ENCODE data around the gene SMIM12.
A peak's percentile ranks its signal among the peaks of the same experiment; 100 is the strongest.
"Not testable (repeated sequence)": the region's sequence is repeated elsewhere in the genome, so short reads cannot be mapped to it uniquely, and the experiment has no call there.

Gene SMIM12

GRCh38 chr1:34843392-34844251, 15.9 kb downstream of the SMIM12 start:
- no peak for DNase-seq (ENCODE audit: low read depth)

GRCh38 chr1:34842952-34843371, 16.6 kb downstream of the SMIM12 start:
- DNase-seq (ENCODE audit: low read depth) = no peak

GRCh38 chr1:34842073-34842472, 17.5 kb downstream of the SMIM12 start:
- no peak for DNase-seq (ENCODE audit: low read depth)

GRCh38 chr1:34840426-34840825, 19.1 kb downstream of the SMIM12 start:
- DNase-seq (ENCODE audit: low read depth) = no peak

DNA sequence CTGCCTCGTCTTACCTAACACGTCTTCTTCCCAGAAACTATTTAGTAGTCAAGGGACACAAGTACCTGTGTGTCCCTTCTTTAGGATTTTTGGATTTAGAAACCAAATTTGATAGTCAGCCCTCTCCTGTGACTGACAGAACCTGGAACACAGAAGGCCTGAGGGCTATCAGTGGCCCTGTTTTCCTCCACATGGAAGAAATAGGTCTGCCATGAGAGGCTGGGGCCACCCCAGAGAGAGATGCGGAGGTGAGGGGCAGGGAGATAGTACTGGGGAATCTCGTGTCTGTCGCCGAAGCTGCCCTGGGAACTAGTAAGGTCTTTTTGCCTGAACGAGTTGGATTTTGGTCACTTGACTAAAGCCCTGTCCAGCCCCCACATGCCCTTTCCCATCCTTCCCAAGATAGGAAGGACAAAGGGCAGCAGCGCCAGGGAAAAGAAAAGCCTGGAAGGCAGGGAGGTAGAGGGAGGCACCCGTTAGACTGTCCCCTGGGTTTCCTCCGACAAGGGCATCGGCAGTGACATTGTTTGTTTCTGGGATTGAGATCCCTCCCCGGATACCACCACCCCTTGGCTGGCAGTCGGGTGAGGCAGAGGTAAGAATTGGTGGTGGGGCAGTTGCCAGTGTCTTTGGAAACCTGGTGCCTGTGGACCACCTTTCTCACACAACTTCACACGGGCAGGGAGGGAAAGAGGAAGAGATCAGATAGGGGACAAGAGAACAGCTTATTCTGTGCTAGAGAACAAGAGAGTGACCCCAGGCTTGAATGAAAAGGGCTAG, 19.8 kb downstream of the SMIM12 start:
- DNase-seq (ENCODE audit: low read depth) = no peak

DNA sequence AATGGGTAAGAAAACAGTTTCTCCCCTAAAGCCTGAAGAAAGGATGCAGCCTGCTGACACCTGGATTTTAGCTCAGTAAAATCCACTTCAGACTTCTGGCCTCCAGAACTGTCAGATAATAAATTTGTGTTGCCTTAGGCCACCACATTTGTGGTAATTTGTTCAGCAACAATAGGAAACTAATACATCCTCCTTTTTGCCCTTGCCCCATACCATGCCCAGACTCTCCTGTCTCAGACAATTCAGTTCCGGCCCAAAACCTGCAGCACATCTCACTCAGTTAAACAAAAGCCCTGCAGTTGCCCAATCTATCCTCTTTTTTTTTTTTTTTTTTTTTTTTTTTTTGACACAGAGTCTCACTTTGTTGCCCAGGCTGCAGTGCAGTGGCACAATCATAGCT, 25.8 kb downstream of the SMIM12 start:
- no peak for DNase-seq (ENCODE audit: low read depth)

GRCh38 chr1:34831721-34832246, 27.8 kb downstream of the SMIM12 start:
- DNase-seq (ENCODE audit: low read depth) = no peak

- peak; percentile 7 for DNase-seq (ENCODE audit: low read depth)
Observed at GRCh38 chr1:34829250-34829649, 30.3 kb downstream of the SMIM12 start.

- no peak for DNase-seq (ENCODE audit: low read depth)
Observed at GRCh38 chr1:34828611-34829010, 30.9 kb downstream of the SMIM12 start.

DNA sequence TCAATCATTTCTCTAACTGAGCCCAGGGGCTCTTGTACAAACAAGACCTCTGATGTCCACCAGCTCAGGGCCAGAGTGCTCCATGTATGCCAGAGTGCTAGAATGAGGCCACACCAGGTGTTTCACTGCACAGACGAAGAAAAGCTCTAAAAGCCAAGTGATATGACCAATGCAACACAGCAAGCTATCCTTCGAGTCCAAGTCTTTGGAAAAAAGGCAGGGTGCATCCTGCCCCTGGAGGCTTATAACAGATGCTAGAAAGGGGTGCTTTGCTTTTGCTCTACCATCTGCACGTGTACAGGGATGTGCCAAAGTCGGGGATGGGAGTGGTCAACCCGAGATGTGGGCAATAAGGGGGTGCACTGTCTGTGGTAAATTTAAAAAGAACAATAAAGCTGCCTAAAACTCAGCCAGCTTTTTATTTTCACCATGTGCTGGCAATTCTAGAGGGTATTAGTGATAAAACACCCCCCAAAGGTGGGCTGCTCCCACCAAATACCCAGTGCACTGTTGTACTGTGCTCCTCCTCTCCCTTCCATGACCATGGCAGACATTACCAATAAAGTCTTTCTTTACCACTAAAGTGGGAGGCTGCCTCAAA, 32.1 kb downstream of the SMIM12 start:
- no peak for DNase-seq (ENCODE audit: low read depth)

- DNase-seq (ENCODE audit: low read depth) = no peak
Observed at GRCh38 chr1:34825455-34826091, 34.0 kb downstream of the SMIM12 start.

- DNase-seq (ENCODE audit: low read depth) = no peak
Observed at GRCh38 chr1:34824817-34825454, 34.6 kb downstream of the SMIM12 start.

- no peak for DNase-seq (ENCODE audit: low read depth)
Observed at GRCh38 chr1:34822202-34822601, 37.3 kb downstream of the SMIM12 start.

DNA sequence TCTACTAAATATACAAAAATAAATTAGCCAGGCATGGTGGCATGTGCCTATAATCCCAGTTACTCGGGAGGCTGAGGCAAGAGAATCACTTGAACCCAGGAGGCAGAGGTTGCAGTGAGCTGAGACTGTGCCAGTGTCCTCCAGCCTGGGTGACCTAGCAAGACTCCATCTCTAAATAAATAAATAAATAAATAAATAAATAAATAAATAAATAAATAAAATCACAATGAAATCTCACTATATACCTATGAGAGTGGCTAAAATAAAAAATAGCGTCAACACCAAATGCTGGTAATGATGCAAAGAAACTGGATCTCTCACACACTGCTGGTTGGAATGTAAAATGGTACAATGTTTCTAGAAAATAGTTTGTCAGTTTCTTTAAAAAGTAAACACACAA, 40.7 kb downstream of the SMIM12 start:
- not testable (repeated sequence) for DNase-seq (ENCODE audit: low read depth)

DNA sequence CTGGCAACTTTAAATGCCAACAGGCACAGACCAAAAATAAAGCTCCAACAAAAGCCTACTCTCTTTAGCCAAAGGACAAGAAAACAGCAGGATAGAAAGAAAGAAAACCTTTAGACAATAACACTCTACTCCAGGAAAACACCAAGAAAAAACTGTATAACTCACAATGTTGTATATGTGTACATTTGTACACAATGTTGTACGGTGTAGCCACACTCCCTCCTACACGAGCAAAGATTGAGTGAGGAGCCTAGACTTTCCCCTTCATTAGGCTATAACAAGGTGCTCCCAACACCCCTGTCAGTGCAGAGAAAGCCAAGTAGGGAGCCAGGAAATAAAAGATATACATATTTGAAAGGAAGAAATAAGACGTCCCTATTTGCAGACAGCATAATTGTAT, 42.8 kb downstream of the SMIM12 start:
- no peak for DNase-seq (ENCODE audit: low read depth)

DNA sequence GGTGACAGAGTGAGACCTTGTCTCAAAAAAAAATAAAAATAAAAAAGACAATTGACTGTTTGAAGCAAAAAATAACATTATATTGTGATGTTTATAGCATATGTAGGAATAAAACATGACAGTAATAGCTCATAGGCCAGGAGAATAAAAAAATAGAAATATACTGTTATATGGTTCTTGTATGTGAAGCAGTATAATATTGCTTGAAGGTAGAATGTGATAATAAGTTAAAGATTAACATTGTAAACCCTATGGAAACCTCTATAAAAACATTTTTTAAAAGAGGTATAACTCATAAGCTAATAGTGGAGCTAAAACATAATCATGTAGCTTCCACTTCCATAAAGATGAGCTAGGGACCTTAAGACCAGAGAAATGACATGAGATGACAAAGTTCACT, 43.2 kb downstream of the SMIM12 start:
- no peak for DNase-seq (ENCODE audit: low read depth)

GRCh38 chr1:34810781-34811180, 48.8 kb downstream of the SMIM12 start:
- DNase-seq (ENCODE audit: low read depth) = not testable (repeated sequence)

GRCh38 chr1:34808051-34808810, 51.3 kb downstream of the SMIM12 start:
- no peak for DNase-seq (ENCODE audit: low read depth)

GRCh38 chr1:34806396-34806795, 53.2 kb downstream of the SMIM12 start:
- no peak for DNase-seq (ENCODE audit: low read depth)

DNA sequence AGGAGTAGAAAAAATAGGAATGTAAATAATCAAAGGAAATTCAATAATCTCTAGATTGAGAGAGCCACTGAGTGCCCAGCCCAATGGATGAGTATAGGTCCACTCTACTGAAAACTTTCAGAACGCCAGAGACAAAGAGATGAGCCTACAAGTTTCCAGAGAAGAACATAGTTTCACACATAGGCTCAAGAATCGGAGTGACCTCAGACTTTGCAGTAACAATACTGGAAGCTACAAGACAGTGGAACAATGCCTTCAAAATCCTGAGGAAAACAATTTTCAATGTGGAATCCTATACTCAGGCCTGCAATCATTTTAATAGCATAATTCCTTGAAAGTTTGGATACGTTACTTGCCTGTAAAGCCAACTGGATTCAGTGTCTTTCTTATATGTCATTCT, 55.8 kb downstream of the SMIM12 start:
- DNase-seq (ENCODE audit: low read depth) = no peak

Measured in fibroblast of gingiva (primary cell).